NCI-H128 (cell line): ENCODE measurements around the gene MYL10.

Experiments used
- DNase-seq: peaks from one replicate; lab custom pipeline; 2025; ENCODE audit not compliant: unreplicated experiment; lab: John Stamatoyannopoulos, UW

The MYL10 gene

GRCh38 chr7:101629171-101629570 is at the start of gene MYL10:
TSS of gene MYL10 (minus strand) at chr7:101629296. CDS start at chr7:101629118, 178 bp downstream.
- DNase-seq, result no peak

- no peak for DNase-seq
Measured at GRCh38 chr7:101678658-101679057, 49.6 kb upstream of the MYL10 start.

- no peak for DNase-seq
Measured at GRCh38 chr7:101677797-101678479, 48.8 kb upstream of the MYL10 start.

- no peak for DNase-seq
Measured at GRCh38 chr7:101677391-101677790, 48.3 kb upstream of the MYL10 start.

- no peak for DNase-seq
Measured at GRCh38 chr7:101676956-101677355, 47.9 kb upstream of the MYL10 start.

- DNase-seq, result no peak
Measured at GRCh38 chr7:101676062-101676598, 47.0 kb upstream of the MYL10 start.

DNA sequence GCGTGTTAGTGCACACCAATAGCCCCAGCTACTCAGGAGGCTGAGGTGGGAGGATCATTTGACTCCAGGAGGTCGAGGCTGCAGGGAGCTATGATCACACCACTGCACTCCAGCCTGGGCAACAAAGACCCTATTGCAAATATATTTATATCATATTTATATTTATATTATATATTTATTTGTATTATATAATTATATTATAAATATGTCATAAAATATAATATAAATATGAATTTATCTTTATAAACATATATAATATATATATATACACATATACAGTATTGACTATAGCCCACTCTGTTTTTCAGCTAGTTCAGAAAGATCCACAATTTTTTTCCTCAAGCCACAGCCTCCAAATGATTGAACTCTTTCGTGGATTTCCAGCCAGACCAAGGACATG is 45.3 kb upstream of the MYL10 start:
- DNase-seq, result no peak

GRCh38 chr7:101673951-101674350 is 44.9 kb upstream of the MYL10 start:
- DNase-seq, result no peak

- DNase-seq, result no peak
Measured at GRCh38 chr7:101673315-101673714, 44.2 kb upstream of the MYL10 start.

DNA sequence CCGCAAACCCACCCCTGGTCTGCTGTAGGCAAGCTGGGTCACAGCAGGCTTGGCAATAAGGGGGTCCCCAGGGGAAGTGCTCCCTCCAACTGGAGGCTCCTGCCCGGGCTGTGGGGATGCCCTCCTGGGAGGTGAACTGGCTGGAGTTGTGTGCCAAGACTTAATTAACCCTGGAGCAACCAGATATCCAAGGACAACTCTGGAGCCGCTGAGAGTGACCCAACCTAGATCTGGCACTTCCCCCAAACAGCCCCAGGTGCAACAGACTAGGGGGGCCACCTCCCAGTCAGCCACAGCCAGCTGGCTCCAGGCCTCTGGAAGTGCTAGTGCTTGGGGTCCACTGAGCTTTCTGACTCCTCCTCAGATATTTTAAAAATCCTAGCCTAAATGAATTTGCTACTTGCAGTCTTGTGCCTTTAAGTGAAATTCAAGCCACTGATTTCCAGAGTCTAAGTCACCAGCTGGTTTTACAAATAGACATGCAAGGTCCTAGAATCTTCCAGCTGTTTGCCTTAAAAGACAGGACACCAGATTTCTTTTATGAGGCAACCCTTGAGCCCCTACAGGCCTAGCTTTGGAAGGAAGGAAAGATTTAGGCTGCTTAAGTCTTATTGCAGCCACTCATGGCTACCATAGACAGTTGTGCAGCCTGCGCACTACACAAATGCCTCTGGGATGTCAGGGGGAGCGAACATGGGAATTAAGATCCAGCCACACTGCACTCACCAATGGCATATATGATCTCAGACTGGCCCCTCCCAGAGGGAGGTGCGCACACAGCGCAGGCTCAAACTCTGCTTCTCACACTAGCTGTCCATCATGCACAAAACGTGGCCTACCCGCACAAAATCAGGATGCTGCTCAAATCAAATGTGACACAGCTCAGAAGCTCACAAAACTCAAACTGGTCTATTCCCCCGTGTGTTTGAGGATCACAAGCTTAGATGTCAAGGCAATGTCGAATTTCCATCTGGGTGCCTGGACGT is 42.6 kb upstream of the MYL10 start:
- DNase-seq, result no peak

DNA sequence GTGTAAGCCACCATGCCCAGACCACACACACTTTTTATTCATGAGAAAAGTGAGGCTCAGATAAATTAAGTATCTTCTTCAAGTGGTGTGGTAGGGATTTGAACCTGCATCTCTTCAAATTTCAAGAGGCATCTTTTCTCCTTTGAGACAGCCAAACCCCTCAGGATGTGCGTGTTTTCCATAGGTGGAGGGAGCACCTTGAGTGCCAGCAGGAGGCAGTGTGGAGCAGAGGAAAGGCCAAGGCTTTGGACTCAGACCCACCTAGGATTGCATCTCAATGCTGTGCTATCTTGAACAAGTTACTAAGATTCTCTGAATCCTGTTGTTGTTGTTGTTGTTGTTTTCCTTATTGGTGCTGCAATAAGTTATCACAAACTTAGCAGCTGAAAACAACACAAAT is 40.2 kb upstream of the MYL10 start:
- DNase-seq, result no peak

DNA sequence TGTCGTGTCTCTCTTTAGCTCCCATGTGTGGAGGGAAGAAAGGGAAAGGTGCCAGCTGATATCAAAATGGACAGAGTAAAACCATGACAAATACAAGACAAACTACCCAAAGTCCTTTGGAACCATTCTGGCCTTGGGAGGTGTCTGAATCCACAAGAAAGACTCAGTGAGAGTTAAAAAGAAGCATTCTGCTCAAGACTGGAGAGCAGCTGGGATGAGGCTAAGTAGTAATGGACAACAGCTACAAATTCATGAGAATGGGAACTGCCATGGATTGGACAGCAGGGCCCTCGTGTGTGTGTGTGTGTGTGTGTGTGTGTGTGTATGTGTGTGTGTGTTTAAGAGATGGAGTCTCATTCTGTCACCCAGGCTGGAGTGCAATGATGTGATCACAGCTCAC is 39.6 kb upstream of the MYL10 start:
- no peak for DNase-seq

DNA sequence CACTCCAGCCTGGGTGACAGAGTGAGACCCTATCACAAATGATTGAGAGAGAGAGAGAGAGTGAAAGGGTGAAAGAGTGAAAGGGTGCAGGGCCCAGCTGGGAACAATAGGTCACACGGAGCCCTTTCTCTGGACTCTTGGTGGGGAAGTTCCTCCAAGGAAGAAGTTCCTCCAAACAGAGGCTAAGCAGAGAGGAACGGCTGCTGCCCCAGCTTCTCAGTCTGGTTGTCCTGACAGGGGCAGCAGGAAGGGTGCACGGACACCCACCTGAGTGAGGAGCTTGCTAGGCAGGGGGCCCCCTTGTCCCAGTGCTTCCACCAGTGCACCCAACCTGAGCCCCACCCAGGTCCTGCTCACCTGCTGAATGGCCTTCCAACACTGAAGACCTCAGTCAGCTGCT is 38.8 kb upstream of the MYL10 start:
- DNase-seq, result no peak

DNA sequence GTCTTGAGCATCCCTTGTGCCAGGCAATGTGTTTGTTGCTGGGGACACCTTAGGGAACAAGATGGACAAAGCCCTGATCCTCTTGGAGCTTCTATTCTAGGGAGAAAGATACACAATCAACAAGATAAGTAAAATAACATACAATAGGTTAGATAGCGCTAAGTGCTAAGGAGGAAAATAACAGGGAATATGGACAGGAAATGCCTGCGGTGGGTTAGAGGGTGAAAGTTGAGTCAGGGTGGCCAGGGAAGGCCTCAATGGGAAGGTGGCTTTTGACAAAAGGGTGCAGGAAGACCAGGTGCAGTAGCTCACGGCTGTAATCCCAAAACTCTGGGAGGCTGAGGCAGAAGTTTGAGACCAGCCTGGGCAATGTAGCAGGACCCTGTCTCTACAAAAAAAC is 38.3 kb upstream of the MYL10 start:
- no peak for DNase-seq

DNA sequence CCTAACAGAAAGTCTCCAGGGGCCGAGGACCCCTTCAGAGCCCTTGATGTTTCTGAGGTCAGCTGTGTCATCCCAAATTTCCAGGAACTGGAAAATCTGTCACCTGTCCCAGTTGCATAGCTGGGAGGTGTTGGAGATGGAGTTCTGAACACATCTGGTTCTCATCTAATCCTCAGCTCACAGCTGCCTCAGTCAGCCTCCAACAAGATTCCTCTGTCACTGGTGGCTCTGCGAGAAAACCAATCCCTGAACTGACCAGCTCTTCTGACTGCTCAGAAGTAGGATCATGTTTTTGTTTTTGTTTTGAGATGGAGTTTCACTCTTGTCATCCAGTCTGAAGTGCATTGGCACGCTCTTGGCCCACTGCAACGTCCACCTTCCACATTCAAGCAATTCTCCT is 37.6 kb upstream of the MYL10 start:
- DNase-seq, result no peak

- DNase-seq, result no peak
Measured at GRCh38 chr7:101666293-101666692, 37.2 kb upstream of the MYL10 start.

DNA sequence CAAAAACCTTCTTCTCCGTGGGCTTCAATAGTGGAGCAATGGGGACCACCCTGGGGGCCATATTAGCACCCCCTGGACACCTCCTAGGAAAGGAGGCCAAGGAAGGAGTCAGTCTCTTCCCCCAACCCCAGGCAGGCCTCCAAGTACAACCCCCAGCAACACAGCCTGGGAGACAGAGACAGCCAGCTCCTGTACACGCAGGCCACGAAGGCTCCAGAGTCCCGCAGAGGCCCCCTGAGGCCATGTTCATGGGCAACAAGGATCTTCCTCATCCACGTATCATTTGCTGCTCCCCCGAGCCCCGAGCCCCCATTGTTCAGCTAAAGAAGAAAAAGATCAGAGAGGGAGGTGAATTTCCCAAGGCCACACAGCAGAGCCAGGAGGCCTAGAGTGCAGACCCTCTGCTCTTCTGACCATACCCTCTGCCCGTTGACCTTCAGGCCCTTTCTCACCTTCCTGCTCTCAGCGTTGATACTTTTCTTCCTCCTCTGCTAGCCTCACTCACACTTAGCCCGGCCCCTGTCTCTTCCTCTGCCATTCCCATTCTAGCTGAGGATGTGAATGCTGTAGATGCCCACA is 35.9 kb upstream of the MYL10 start:
- DNase-seq, result no peak

DNA sequence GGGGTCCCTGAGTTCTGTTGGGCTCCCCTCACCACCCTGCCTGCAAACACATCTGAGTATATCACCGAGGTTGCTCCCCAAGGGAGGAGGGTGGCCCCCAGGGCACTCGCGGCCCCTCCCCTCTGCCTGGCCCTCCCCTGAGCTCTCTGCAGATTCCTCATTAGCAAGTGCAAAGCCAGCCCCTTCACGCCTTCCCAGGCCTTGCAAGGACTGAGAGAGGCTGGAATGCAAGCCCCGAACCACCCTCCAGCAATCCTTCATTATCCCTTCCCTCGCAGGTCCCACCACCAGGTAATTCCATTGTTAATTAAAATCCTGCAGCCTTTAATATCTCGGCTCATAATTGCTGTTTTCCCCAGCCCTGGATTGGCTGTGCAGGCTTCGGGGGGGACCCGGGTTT is 35.3 kb upstream of the MYL10 start:
- no peak for DNase-seq

- DNase-seq, result no peak
Measured at GRCh38 chr7:101663747-101664146, 34.7 kb upstream of the MYL10 start.

GRCh38 chr7:101662447-101662998 is 33.4 kb upstream of the MYL10 start:
- no peak for DNase-seq

DNA sequence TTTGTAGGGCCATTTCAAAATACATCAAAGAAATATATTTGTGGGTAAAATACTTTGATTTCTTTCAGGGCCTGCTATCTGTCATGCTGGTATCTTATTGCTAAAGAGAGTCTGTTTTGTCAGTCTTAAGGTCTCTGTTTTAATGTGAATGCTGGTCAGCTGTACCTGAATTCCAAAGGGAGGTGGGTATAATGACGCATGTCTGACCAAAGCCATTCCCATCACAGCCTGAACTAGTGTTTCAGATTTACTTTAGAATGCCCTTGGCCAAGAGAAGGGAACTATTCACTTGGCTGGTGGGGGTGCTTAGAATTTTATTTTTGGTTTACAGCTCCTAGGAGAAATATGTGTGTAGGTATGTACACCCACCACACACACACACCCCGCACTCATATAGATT is 30.6 kb upstream of the MYL10 start:
- no peak for DNase-seq
